ENCODE data around the gene CFD.
"Not testable (repeated sequence)": the region's sequence is repeated elsewhere in the genome, so short reads cannot be mapped to it uniquely, and the experiment has no call there.

CFD gene

DNA sequence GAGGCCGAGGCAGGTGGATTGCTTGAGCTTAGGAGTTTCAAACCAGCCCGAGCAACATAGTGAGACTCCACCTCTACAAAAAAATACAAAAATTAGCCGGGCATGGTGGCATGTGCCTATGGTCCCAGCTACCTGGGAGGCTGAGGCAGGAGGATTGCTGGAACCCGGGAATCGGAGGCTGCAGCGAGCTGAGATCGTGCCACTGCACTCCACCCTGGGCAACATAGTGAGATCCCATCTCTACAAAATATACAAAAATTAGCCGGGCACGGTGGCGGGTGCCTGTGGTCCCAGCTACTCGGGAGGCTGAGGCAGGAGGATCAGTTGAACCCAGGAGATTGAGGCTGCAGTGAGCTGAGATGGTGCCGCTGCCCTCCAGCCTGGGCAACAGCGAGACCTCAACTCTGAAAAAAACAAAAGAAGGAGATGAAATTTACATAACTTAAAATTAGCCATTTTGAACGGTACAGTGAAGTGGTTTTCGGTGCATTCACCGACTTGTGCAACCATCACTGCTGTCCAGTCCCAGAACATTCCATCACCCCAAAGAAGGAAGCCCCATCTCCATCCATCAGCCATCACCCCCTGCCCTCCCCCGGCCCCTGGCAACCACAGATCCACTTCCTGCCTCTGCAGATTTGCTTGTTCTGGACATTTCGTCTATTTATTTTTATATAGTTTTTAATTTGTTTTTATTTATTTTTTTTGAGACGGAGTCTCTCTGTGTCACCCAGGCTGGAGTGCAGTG lies 33.4 kb upstream of the CFD start:
- no peak for DNase-seq (ENCODE audit: low spot score)

DNA sequence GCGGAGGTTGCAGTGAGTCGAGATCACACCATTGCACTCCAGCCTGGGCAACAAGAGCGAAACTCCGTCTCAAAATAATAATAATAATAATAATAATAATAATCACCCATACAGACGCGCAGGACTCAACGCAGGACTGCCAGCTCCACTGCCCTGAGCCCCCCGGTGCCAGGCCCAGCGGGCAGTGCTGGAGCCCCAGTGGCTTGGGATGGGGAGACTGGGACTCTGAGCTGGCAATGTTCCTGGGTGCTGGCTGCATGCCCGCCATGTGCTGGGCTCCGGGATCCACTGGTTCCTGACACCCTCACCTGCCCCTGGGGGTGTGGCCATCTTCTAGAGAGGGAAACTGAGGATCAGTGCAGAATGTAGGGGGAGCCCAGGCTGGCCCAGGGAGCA lies 32.2 kb upstream of the CFD start:
- no peak for DNase-seq (ENCODE audit: low spot score)

DNA sequence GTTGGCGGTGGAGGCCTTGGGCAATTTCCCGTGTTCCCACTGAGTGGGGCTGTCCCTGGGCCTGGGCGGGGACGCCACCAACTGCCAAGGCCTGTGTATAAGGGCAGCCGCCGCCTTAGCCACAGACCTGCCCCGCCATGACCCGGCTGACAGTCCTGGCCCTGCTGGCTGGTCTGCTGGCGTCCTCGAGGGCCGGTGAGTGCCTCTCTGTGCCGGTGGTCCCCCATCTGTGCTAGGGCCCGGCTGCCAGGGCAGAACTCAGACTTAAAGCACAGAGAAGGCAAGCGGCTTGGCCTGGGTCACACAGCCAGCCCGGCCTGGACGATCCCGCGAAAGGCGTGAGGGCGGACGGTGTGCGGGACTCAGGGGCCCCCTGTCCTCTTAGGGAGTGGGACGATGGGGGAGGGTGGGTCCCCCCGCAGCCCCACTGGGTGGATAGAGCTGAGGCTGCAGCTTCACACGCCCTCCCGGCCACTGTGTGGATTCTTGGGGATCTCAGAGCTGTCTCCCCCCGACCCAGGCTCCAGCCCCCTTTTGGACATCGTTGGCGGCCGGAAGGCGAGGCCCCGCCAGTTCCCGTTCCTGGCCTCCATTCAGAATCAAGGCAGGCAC lies 31.6 kb upstream of the CFD start, which contains the start of gene AZU1:
AZU1 (plus strand) TSS at position 128 of the 612 bp plus-strand sequence; CDS start at position 138, 10 bp downstream.
- DNase-seq (ENCODE audit: low spot score), result no peak

DNA sequence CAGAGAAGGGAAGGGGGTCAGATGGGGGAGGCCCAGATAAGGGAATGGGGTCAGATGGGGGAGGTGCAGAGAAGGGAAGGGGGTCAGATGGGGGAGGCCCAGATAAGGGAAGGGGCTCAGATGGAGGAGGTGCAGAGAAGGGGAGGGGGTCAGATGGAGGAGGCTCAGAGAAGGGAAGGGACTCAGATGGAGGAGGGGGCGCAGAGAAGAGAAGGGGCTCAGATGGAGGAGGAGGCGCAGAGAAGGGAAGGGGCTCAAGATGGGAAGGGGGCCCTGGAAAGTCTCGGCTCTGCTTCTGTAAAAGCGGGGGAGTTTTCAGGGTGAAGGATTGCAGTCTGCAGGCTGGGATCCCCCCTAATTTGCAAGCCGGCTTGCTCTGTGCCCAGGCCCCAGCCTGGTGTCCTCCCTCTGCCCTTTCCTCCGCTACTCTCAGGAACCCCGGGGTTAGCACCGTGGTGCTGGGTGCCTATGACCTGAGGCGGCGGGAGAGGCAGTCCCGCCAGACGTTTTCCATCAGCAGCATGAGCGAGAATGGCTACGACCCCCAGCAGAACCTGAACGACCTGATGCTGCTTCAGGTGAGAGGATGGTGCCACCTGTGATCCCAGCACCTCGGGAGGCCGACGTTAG lies 30.2 kb upstream of the CFD start:
- no peak for DNase-seq (ENCODE audit: low spot score)

DNA sequence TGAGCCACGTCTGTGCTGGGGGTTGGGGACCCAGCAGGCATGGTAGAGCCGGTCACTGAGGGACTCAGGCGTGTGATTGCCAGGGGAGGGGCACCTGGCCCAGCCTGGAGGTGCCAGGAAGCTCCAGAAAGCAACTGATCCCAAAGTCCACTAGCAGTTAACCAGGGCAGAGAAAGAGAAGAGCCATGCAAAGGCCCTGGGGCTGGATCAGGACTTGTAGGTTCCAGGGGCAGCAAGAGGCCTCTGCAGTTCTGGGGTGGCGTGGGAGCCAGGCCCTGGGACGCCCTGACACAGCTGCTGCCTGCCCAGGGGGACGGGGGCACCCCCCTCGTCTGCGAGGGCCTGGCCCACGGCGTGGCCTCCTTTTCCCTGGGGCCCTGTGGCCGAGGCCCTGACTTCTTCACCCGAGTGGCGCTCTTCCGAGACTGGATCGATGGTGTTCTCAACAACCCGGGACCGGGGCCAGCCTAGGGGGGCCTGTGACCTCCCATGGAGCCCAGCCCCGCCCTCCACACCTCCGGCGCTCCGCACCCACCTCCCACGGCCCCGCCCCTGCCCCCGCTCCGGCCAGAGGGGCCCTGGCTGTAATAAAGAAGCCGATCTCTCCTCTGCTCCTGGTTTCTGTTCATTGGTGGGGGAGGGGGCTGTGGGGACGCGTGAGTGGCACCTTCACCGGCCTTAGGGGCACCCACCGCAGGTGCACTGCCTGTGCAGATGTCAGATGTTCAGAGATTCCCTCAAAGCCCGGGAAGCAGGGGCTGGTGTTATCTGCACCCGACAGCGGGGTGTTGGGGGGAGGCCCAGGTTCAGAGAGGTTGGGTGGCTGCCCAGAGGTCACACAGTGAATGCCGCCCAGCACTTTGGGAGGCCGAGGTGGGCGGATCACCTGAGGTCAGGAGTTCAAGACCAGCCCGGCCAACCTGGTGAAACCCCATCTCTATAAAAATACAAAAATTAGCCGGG lies 27.8 kb upstream of the CFD start:
- no peak for DNase-seq (ENCODE audit: low spot score)

DNA sequence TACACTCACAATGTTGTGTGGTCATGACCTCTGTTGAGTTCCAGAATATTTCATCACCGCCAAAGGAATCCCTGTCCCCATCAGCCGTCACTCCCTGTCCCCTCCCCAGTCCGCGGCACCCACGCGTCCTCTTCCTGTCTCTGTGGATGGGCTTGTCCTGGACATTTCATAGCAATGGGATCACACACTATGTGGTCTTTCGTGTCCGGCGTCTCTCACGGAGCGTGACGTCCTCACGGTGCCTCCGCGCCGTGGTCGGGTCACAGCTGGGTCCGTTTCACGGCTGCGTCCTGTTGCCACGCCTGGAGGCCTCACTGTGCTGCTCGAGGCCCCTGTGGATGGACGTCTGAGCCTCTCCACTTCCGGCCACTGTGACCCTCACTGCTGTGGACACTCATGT lies 25.2 kb upstream of the CFD start:
- no peak for DNase-seq (ENCODE audit: low spot score)

DNA sequence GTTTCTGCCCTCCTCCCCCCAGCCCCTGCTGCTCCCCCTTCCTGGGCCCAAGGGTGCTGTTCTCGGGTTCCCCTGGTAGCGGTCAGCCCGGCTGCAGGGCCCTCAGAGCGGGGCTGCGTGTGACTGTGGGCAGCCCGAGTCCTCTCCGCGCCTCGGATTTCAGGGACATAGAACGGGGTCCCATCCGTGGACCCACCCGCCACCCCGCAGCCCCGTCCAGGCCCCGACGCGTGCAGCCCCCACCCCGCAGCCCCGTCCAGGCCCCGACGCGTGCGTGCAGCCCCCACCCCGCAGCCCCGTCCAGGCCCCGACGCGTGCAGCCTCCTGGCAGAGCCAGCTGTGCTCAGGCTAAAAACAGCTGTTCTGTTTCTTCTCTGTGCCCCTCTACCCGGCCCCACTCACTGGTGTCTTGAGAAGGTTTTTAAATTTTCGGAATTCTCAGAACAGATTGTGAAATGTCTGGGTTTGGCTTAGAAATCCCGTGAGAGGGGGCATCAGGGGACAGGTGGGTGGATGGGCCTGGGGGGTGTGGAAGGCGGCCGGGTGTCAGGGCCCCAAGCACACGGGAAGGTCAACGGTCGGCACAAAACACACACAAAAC lies 24.2 kb upstream of the CFD start:
- no peak for DNase-seq (ENCODE audit: low spot score)

DNA sequence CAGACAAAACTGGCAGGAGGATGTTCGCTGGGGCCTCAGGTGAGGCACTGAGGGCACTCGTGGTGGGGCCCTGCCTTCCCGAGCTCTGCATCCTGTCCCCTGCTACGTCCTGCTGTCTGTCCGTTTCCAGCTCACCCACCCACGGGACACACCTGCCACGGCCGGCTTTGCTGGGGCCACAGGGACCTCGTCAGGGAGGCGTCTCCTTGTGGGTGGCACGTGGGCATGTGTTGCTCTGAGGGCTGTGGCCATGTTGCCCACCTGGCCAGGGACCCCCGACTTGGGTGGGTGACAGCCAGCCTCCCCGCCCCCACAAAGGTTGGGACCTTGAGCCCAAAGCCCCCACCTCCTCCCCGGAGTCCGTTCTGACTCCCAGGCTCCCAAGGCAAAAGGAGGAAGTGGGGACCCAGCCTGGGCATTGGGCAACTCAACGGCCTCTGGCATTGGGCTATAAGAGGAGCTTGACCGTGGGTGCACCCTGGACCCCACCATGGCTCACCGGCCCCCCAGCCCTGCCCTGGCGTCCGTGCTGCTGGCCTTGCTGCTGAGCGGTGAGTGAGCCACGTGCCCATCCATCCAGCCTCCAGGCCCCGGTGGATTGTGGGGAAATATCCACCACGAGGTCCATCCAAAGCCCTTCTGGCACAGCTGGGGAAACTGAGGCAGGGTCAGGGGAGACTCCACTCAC lies 18.8 kb upstream of the CFD start, which contains the start of gene PRTN3:
PRTN3 (plus strand) TSS at position 481 of the 688 bp plus-strand sequence; CDS start at position 491, 10 bp downstream.
- peak; percentile 22 for DNase-seq (ENCODE audit: low spot score)

DNA sequence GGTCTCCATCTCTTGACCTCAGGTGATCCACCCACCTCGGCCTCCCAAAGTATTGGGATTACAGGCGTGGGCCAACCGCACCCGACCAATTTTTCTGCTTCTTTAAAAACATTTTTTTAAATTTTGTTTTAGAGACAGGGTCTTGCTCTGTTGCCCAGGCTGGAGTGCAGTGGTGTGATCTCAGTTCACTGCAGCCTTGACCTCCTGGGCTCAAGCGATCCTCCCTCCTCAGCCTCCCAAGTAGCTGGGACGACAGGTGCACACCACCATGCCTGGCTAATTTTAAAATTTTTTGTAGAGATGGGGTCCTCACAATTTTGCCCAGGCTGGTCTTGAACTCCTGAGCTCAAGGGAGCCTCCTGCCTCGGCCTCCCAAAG lies 16.7 kb upstream of the CFD start:
- DNase-seq (ENCODE audit: low spot score), result not testable (repeated sequence)

DNA sequence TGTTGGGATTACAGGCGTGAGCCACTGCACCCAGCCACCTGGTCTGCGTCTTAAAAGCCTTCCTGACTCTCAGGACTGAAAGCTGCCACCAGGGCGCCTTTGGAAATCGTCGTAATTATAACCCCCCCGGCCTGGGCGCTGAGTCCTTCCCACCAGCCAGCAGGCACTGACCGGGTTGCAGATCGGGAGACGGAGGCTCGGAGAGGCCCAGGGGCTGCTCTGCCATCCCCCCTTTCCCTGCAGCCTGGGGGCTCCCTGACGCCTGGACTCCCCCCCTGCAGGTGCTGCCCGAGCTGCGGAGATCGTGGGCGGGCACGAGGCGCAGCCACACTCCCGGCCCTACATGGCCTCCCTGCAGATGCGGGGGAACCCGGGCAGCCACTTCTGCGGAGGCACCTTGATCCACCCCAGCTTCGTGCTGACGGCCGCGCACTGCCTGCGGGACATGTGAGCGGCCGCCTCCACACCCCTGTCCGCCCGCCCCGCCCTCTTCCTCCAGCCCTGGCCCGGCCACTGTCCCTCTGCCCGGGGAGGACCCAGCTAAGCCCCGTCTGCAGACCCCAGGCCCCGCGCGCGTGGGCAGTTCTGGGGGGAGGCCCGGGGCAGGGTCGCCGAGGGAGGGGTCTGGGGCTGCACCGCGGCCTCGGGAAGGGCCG lies 16.2 kb upstream of the CFD start:
- DNase-seq (ENCODE audit: low spot score), result peak; percentile 67

DNA sequence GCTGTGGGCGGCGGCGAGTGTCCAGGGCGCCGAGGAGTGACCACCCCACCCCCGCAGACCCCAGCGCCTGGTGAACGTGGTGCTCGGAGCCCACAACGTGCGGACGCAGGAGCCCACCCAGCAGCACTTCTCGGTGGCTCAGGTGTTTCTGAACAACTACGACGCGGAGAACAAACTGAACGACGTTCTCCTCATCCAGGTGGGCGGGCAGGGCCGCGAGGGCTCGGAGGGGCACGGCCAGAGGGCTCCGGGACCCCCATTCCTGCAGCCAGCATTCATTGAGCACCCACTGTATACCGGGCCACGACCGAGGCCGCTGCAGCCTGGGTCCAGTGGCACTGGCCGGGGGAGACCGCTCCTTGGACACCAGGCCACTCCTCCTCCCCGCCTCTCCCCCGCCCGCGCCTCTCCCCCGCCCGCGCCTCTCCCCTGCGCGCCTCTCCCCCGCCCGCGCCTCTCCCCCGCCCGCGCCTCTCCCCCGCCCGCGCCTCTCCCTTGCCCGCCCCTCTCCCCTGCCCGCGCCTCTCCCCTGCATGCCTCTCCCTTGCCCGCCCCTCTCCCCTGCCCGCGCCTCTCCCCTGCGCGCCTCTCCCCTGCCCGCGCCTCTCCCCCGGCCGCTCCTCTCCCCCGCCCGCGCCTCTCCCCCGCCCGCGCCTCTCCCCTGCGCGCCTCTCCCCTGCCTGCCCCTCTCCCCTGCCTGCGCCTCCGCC lies 15.5 kb upstream of the CFD start:
- no peak for DNase-seq (ENCODE audit: low spot score)

DNA sequence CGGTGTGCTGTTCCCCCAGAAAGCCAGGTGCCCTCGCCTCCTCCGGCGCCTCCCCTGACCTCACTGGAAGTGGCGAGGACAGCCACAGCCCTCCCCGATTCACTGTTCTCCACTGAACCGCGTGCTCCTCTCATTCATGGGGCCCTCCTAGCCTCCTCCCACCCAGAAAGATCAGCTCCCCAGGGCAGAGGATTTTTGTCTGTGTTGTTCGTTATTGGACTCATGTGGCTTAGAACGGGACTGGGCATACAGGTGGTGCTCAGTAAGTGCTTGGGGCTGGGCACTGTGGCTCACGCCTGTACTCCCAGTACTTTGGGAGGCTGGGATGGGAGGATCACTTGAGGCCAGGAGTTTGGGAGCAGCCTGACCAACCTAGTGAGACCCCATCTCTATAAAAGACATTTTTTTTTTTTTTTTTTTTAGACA lies 14.9 kb upstream of the CFD start:
- DNase-seq (ENCODE audit: low spot score), result no peak

DNA sequence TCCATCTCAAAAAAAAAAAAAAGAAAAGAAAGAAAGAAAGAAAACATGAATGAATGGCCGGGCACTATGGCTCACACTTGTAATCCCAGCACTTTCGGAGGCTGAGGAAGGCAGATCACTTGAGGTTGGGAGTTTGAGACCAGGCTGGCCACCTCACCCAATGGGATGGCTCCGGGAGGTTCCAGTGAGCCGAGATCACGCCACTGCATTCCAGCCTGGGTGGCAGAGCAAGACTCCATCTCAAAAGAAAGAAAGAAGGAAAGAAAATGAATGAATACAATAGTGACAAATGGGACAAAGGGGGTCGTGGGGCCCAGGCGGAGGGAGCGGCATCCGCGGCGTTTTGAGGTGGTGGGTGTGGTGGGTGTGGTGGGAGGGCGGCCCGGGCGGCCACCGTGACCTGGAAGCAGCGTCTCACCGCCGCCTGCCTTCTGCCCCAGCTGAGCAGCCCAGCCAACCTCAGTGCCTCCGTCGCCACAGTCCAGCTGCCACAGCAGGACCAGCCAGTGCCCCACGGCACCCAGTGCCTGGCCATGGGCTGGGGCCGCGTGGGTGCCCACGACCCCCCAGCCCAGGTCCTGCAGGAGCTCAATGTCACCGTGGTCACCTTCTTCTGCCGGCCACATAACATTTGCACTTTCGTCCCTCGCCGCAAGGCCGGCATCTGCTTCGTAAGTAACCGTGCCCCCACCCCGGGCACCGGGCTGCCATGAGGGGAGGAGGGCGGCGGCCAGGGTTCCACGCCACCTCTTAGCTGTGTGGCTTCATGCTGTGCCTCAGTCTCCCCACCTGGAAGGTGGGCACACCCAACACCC lies 13.6 kb upstream of the CFD start:
- DNase-seq (ENCODE audit: low spot score), result no peak

DNA sequence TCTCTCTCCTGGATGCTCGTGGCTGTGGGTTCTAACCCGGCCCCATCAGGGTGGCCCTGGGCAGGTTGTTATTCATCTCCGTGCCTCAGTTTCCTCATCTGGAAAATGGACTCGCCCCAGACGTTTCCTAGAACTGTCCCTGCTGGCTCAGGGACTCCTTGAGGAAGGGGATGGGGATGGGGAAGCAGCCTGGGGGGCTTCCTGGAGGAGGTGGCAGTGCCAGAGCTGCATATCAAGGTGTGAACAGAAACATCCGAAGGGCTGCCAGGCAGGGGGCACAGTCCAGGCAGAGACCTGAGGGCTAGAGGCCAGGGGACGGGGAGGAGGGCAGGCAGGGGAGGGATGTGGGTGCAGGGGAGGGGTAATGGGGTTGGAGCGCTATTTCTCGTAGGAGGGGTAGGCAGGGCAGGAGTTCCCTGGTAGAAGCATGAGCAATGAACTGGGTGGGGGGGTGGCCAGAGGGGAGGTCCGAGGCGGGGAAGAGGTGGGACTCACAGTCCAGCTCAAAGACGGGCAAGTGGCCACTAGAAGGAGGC lies 11.0 kb upstream of the CFD start:
- DNase-seq (ENCODE audit: low spot score), result no peak

DNA sequence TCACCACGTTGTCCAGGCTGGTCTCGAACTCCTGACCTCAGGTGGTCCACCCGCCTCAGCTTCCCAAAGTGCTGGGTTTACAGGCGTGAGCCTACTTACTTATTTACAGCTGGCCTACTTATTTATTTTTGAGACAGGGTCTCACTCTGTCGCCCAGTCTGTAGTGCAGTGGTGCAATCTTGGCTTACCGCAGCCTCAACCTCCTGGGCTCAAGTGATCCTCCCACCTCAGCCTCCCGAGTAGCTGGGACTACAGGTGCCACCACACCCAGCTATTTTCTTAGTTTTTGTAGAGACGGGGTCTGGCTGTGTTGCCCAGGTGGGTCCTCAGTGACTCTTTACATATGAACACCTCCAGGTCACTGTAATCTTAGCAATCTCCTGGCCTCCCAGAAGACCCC lies 10.3 kb upstream of the CFD start:
- not testable (repeated sequence) for DNase-seq (ENCODE audit: low spot score)

DNA sequence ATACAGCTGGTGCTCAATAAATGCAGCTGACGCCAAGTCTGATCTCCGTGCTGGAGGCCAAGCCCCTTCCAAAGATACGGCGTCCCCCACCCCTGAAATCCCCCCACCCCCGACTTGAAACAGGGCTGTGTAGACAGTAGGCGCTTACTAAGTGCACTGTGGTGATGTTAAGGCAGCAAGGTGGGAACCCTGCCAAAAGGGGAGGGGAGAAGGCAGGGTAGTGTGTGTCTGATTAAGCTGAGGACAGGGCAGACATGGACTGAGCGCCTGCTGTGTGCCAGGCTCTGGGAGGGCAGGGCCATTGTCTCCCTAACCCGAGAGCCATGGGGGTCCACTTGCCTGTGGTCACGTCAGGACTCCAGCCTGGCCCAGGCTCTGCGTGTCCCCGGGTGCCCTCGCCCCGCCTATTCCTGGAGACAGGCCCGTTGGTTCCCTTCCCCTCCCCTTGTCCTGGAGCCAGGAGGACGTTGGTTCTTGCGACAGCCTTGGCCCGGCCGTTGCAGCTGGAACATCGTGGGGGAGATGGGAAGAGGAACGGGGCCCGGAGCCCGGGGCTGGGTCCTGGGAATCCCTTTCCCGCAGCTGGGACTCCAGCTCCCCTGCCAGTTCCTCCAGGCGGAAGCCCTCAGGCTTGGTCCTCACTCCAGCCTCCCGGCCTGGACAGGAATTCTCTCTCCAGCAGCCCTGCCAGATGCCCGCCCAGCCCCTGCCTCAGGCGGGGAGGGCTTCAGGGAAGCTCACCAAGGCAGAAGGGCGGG lies 9.1 kb upstream of the CFD start:
- peak; percentile 69 for DNase-seq (ENCODE audit: low spot score)

DNA sequence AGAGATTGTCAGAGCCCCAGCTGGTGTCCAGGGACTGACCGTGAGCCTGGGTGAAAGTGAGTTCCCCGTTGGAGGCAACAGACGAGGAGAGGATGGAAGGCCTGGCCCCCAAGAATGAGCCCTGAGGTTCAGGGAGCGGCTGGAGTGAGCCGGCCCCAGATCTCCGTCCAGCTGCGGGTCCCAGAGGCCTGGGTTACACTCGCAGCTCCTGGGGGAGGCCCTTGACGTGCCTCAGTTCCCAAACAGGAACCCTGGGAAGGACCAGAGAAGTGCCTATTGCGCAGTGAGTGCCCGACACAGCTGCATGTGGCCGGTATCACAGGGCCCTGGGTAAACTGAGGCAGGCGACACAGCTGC lies 8.5 kb upstream of the CFD start:
- DNase-seq (ENCODE audit: low spot score), result no peak
